Suprapubic skin (tissue), 4 donors: ENCODE data around the gene TMEM267. TPM values are rescaled to one million over a fixed set of nuclear protein-coding genes. Genes with fewer than 3 reads are reported as not detected.

Source experiments
- DNase-seq, 2 donors: peaks; one replicate each; pipeline ENCODE4 v3.0.0-alpha.2; 2019; ENCODE audit warnings: low spot score in 2 of 2
- H3K27ac ChIP-seq: fragments of 200-600 bp; sonication (generic); one replicate; pipeline ENCODE4 v1.5.1; 2019
- H3K27me3 ChIP-seq: fragments of 200-600 bp; sonication (generic); one replicate; pipeline ENCODE4 v1.5.1; 2019
- H3K36me3 ChIP-seq: fragments of 200-600 bp; sonication (generic); one replicate; pipeline ENCODE4 v1.5.1; 2019
- H3K4me1 ChIP-seq: fragments of 200-600 bp; sonication (generic); one replicate; pipeline ENCODE4 v1.5.1; 2019
- H3K4me3 ChIP-seq: fragments of 200-600 bp; sonication (generic); one replicate; pipeline ENCODE4 v1.5.1; 2019; ENCODE audit warnings: mild to moderate bottlenecking
- H3K9me3 ChIP-seq: fragments of 200-600 bp; sonication (generic); one replicate; pipeline ENCODE4 v1.5.1; 2019
- CTCF ChIP-seq, 2 donors: fragments of 200-600 bp in 1 of 2; fragments of 450-650 bp in 1 of 2; sonication (generic) in 1 of 2; IDR thresholded peaks; one replicate each; pipeline ENCODE4 v1.5.1; 2016 to 2019; ENCODE audit warnings: antibody characterized with exemption in 2 of 2, mild to moderate bottlenecking in 1 of 2, moderate library complexity in 1 of 2
- EP300 ChIP-seq: sonication (generic); formaldehyde crosslinking; IDR thresholded peaks from one replicate; pipeline ENCODE4 v1.6.1; 2017; ENCODE audit warnings: antibody characterized with exemption
- POLR2A ChIP-seq, 2 donors: fragments of 450-650 bp; IDR thresholded peaks; one replicate each; pipeline ENCODE4 v1.6.1; 2017; ENCODE audit warnings: antibody characterized with exemption in 2 of 2, mild to moderate bottlenecking in 2 of 2, moderate library complexity in 2 of 2
- POLR2AphosphoS5 ChIP-seq, 3 donors: sonication (generic); formaldehyde crosslinking; IDR thresholded peaks; one replicate each; pipeline ENCODE4 v1.6.1; 2017; ENCODE audit warnings: antibody characterized with exemption in 3 of 3
- WGBS: methylation state at CpG from one replicate; pipeline ENCODE4 v1.1.5; 2018; 5-methylcytosine and 5-hydroxymethylcytosine counted together
- total RNA-seq, 4 donors: library from RNA; depleted of rRNA; stranded (reverse); fragments of >200 nt; gene quantifications; one replicate each; pipeline ENCODE4 v1.1.0, GENCODE V29; 2016

The TMEM267 gene
- total RNA-seq, 4 donors from 2014 or later = 4.8 to 13.4 (median 10.6) TPM

GRCh38 chr5:43497311-43498104 is 13.8 kb upstream of the TMEM267 start:
- TF ChIP-seq POLR2A (IDR thresholded peaks at IDR 0.05) (no peak), POLR2AphosphoS5 (IDR thresholded peaks at IDR 0.05) (no peak)
- no peaks in the 10 kb centered on the region for H3K36me3 ChIP-seq
- WGBS = 83% methylated on average over 5 of the region's 5 CpGs
- H3K4me3 ChIP-seq = no peak overlapping the region
- H3K9me3 ChIP-seq = no peaks in the 10 kb centered on the region
- no peak for DNase-seq
- no peaks in the 10 kb centered on the region for H3K27me3 ChIP-seq
- no peaks in the 10 kb centered on the region for H3K4me1 ChIP-seq
- no peak overlapping the region for H3K27ac ChIP-seq

DNA sequence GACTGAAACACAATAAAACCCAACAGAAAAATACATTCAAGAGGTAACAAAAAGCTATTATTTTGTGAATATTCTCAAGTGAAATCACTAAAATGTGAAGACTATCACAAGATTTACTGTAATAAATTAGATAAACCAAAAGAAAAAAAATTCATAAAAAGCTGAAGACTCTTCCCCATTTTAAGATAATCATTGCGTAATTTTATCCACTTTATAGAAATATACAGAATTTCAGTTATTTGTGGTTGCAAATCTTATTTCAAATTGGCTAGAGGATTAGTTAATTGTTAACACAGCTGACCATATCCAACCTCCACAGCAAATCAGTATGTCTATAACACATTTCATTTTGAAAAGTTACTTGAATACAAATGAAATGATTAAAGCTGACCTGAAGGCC is 7.7 kb upstream of the TMEM267 start:
- 98% methylated on average over 1 of the region's 1 CpG for WGBS
- Histone ChIP-seq H3K4me1 (no peaks in the 10 kb centered on the region), H3K9me3 (no peaks in the 10 kb centered on the region), H3K4me3 (no peak overlapping the region), H3K27me3 (no peaks in the 10 kb centered on the region), H3K27ac (no peak overlapping the region), H3K36me3 (no peaks in the 10 kb centered on the region)
- DNase-seq = no peak
- TF ChIP-seq EP300 = no peak
- TF ChIP-seq CTCF (IDR thresholded peaks at IDR 0.05) = no peak
- TF ChIP-seq POLR2A (IDR thresholded peaks at IDR 0.05) = no peak
- TF ChIP-seq POLR2AphosphoS5 (IDR thresholded peaks at IDR 0.05) = no peak

DNA sequence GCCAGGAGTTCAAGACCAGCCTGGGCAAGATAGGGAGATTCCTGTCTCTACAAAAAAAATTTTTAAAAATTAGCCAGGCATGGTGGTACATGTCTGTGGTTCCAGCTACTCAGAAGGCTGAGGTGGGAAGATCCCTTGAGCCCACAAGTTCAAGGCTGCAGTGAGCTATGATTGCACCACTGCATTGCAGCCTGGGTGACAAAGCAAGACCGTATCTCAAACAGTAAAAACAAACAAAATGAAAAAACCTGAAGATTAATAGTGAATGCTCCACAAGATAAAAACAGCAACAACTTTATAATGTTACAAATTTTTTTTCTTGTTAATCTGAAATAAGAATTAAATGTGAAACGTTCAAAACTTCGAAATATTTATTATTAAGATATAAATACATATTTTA is 2.7 kb upstream of the TMEM267 start:
- Histone ChIP-seq H3K36me3 (no peaks in the 10 kb centered on the region), H3K27me3 (no peaks in the 10 kb centered on the region), H3K4me3 (no peak overlapping the region), H3K9me3 (no peaks in the 10 kb centered on the region), H3K27ac (no peak overlapping the region), H3K4me1 (peaks cover 23% of the 10 kb centered on the region)
- TF ChIP-seq EP300 (no peak), POLR2AphosphoS5 (IDR thresholded peaks at IDR 0.05) (no peak), POLR2A (IDR thresholded peaks at IDR 0.05) (no peak), CTCF (IDR thresholded peaks at IDR 0.05) (no peak)
- DNase-seq = no peak
- 89% methylated on average over 3 of the region's 3 CpGs for WGBS

- Histone ChIP-seq H3K4me3 (no peak overlapping the region), H3K9me3 (no peaks in the 10 kb centered on the region), H3K27me3 (no peaks in the 10 kb centered on the region), H3K36me3 (no peaks in the 10 kb centered on the region), H3K27ac (peak overlapping the region; percentile 99), H3K4me1 (peaks cover 23% of the 10 kb centered on the region)
- TF ChIP-seq POLR2A (IDR thresholded peaks at IDR 0.05) = no peak
- no peak for TF ChIP-seq EP300
- TF ChIP-seq POLR2AphosphoS5 (IDR thresholded peaks at IDR 0.05) = no peak
- TF ChIP-seq CTCF (IDR thresholded peaks at IDR 0.05) = no peak
- no peak for DNase-seq
- whole genome bisulfite sequencing = 94% methylated on average over 2 of the region's 2 CpGs
These were observed 1.7 kb upstream of the TMEM267 start for GRCh38 chr5:43485406-43485805.

GRCh38 chr5:43484106-43484849 is 613 bp upstream of the TMEM267 start:
- no peaks in the 10 kb centered on the region for H3K36me3 ChIP-seq
- peaks cover 23% of the 10 kb centered on the region for H3K4me1 ChIP-seq
- no peaks in the 10 kb centered on the region for H3K9me3 ChIP-seq
- 4% methylated on average over 31 of the region's 32 CpGs for WGBS
- no peaks in the 10 kb centered on the region for H3K27me3 ChIP-seq
- TF ChIP-seq POLR2AphosphoS5 (IDR thresholded peaks at IDR 0.05) (peak in 1 of 3 donors; percentile 58), EP300 (no peak), CTCF (IDR thresholded peaks at IDR 0.05) (peak in 1 of 2 donors; percentile 74)
- peak overlapping the region; percentile 99 for H3K27ac ChIP-seq
- peak; percentile 90 to 94 for DNase-seq
- H3K4me3 ChIP-seq = peak overlapping the region; percentile 78
